GM13976 (cell line): ENCODE data around the gene KIAA1328.
"Not testable (repeated sequence)": the region's sequence is repeated elsewhere in the genome, so short reads cannot be mapped to it uniquely, and the experiment has no call there.

ENCODE experiments used
- DNase-seq: peaks from one replicate; pipeline ENCODE4 v3.0.0; 2012; ENCODE audit warnings: low spot score
- in situ Hi-C: fragments of 300-500 bp; cut with MboI; formaldehyde crosslinking; loops from one replicate; pipeline ENCODE4 v1.12.0; 2022; ENCODE audit warnings: low sequenced_read_pairs, mixed read lengths, inconsistent platforms; ENCODE audit not compliant: unreplicated experiment
- TF ChIP-seq, protein P1 (sequence below): IDR thresholded peaks from 2 replicates; pipeline ENCODE4 v1.5.1; 2012; ENCODE audit warnings: borderline replicate concordance, mild to moderate bottlenecking; ENCODE audit not compliant: insufficient read depth; ENCODE audit errors: extremely low read depth, missing control alignments, control extremely low read depth

KIAA1328 gene

DNA sequence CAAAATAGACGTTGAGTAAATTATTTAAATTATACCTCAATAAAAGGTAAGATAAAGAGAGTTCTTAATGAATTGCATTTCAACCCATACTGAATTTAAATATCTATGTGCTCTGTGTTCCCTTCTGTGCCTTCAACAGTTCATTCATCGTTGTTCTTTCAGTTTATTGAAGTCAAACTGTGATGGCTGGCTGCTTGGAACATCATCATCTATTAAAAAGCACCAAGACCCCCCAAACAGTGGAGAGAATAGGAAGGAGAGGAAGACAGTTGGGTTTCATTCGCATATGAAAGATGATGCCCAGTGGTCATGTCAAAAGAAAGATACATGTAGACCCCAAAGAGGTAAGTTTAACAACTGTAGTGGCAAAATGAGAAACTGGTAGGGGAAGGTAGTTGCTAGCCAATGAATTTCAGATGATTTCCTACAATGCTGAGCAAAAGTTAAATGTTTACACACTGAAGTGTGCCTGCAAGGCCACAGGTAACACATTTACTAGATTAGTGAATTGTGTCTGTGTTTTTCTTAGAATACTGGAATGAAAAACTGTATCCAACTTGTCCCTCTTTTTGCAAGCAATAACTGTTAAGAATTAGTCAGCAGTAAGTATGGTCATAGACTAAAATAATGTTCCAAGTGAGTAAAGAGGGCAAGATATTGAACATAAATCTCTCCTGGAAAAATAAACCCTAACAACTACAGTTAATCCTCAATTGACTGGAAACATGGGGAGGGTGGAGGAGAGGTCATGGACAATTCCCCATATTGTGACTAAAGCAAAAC lies 331.3 kb downstream of the KIAA1328 start:
- TF ChIP-seq, protein P1, sequence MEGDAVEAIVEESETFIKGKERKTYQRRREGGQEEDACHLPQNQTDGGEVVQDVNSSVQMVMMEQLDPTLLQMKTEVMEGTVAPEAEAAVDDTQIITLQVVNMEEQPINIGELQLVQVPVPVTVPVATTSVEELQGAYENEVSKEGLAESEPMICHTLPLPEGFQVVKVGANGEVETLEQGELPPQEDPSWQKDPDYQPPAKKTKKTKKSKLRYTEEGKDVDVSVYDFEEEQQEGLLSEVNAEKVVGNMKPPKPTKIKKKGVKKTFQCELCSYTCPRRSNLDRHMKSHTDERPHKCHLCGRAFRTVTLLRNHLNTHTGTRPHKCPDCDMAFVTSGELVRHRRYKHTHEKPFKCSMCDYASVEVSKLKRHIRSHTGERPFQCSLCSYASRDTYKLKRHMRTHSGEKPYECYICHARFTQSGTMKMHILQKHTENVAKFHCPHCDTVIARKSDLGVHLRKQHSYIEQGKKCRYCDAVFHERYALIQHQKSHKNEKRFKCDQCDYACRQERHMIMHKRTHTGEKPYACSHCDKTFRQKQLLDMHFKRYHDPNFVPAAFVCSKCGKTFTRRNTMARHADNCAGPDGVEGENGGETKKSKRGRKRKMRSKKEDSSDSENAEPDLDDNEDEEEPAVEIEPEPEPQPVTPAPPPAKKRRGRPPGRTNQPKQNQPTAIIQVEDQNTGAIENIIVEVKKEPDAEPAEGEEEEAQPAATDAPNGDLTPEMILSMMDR = no peak
- no peak for DNase-seq
- in situ Hi-C loops = no loop called here

DNA sequence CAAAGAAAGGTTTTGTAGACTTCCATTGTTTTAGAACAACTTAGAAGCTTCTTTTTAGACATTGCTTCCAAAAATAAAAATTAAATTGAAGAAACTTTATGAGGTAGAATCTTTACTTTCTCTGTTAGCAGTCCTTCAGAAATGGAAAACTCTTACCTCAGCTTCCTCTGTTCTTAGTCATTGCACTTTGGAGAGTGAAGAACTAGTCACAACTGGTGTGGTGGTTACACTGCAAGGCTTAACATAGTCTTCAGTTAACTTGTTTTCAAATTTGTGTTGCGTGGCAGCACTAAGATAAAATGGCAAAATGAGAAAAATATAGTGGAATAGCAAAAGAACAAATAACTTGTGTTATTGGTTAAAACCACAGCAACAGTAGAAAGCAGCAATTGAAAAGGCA lies 332.6 kb downstream of the KIAA1328 start:
- TF ChIP-seq, protein P1 = no peak
- in situ Hi-C loops = no loop called here
- DNase-seq = no peak

DNA sequence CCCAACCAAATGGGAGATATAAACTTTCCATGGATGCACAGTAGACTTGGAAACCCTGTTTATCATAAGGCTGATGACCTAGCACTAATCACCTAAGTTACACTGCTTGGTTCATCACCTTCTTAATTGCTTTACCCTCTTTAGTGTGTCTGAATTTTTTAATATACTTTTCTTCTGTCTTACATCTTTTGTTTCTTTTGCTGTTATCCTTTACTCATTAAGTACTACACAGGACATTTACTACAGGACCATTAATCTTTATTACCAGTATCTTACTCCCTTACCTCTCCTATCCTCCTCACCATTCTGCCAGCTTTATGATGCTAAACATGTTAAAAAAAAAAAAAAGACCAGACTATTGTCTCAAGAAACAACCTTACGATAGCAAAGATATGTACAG lies 333.6 kb downstream of the KIAA1328 start:
- in situ Hi-C loops = no loop called here
- TF ChIP-seq, protein P1 = no peak
- DNase-seq = no peak

DNA sequence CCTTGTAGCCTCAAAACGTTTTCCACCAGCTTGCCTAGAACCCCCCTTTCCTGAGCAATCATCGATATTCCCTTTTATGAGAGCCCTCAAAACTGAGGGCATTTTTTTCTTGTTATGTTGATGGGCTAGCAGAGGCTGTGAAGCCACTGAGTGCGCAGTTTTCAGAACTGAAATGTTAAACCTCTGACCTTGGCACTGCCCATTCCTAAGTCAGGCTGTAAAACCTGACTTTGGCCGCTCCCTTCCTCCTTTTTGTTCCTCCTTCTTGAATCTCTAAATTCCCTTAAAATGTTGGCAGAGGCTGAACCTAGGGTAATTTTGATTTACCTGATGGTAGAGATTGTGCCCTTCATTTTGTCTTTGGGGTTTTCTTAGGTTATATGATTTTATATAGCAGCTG lies 334.2 kb downstream of the KIAA1328 start:
- no peak for DNase-seq
- TF ChIP-seq, protein P1 = no peak
- in situ Hi-C loops = no loop called here

DNA sequence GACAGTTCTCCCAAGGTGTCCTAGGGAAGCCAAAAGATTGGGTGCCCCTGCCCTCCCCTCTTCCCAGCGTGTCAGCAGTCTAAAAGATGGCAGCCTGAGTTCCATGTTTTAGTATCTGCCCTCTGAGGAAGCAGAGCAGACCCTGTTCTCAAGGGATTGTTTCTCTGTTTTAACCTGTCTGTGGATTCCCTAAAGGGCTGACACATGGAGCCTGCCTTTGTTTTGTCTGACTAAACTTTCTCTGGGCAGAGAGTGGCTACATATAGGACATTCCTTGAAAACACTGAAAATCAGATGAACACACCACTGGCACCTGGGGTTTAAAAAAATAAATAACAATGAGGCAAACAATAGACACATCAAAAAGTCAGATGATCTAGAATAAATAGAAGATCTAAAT lies 337.6 kb downstream of the KIAA1328 start:
- TF ChIP-seq, protein P1 = no peak
- in situ Hi-C loops = no loop called here
- no peak for DNase-seq

DNA sequence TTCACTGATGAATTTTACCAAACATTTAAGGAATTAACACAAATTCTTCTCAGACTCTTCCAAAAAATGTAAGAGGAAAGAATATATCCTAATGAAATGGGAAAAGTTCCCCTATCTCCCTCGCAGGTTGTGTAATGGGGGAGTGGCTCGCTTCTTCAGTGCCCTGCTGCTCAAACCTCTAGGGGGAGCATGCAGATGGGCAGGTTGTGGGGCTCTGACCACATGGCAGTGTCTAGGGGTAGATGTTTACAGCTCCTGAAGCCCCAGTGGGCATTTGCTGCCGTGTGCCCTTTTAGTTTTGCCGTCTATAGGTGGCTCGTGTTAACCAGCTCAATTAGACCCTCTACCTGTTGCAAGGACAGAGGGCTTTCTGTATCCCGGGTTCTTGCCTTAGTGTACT lies 338.0 kb downstream of the KIAA1328 start:
- in situ Hi-C loops, DNase-seq: not testable (repeated sequence)

DNA sequence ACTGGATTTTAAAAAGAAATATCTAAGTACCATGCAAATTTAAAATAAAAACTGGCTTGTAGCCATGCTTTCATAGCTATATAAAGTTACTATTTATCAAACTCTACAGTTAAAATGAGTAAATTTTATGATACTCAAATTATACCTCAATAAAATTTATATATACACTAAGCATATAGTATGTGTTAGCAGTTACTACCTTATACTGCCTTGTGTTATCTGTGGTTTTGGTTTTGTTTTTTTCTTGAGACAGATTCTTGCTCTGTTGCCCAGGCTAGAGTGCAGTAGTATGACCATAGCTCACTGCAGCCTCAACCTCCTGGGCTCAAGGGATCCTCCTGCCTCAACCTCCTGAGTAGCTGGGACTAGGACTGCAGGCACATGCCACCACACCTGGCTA lies 342.1 kb downstream of the KIAA1328 start:
- in situ Hi-C loops = no loop called here

More for the DNA sequence above, 342.1 kb downstream of the KIAA1328 start:
- no peak for DNase-seq
- TF ChIP-seq, protein P1 = no peak
